Measurements from ENCODE around the gene SMARCA5. TPM values are rescaled to one million over a fixed set of nuclear protein-coding genes. Genes with fewer than 3 reads are reported as not detected.
"Not testable (repeated sequence)": the region's sequence is repeated elsewhere in the genome, so short reads cannot be mapped to it uniquely, and the experiment has no call there.

Gene SMARCA5
- total and polyA plus RNA-seq, 3 experiments from 2014 or later, result 36.3 to 64.5 (median 63.4) TPM

DNA sequence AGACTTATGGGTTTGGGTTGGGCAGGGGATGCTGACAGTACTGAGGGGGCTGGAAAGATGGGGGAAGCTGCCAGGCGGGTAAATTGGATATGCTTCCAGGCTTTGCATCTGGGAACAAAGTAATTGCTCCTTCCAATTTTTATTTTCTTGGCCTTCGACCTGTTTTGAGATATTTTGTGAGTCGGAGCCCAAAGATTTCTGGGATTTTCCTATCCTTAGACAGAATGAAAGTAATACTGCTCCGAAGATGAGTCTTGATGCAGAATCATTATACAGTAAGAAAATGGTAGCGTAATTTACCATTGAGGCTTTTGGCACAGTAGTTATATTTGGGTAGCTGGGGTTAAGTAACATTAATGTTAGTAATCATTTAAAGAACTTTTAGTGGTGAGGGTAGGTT is 1.4 kb downstream of the SMARCA5 start:
- no peak for DNase-seq
- Mint-ChIP-seq H3K4me1 (peaks cover 53 to 62% (median 58%) of the 10 kb centered on the region in 3 donors), H3K27ac (peak overlapping the region; percentile 88 to 100 (median 100)), H3K27me3 (peaks cover 0 to 3% of the 10 kb centered on the region in 2 donors), H3K36me3 (peaks cover 5 to 59% (median 11%) of the 10 kb centered on the region in 3 donors), H3K4me3 (peak overlapping the region; percentile 99 to 100 (median 99)), H3K9me3 (no peaks in the 10 kb centered on the region)
- H3K36me3 ChIP-seq (ENCODE audit: insufficient read depth, low read length), result no peaks in the 10 kb centered on the region
- CTCF ChIA-PET, result interaction anchor here (1.4 kb wide), 1 partner anchor 44 kb away, joined by 7 read pairs; no protein-coding TSS in a partner anchor
- no peaks in the 10 kb centered on the region for H3K27me3 ChIP-seq (ENCODE audit: insufficient read depth, low read length, poor library complexity, severe bottlenecking)
- H3K4me1 ChIP-seq (ENCODE audit: insufficient read depth, low read length), result peaks cover 47% of the 10 kb centered on the region
- peak overlapping the region; percentile 91 for H3K4me3 ChIP-seq (ENCODE audit: low read length)
- peak overlapping the region; percentile 98 for H3K27ac ChIP-seq (ENCODE audit: low read depth, low read length)
- POLR2A ChIA-PET, result interaction anchor here (2.3 kb wide), 1 partner anchor 44 kb away, joined by 11 read pairs; no protein-coding TSS in a partner anchor
- no peaks in the 10 kb centered on the region for H3K9me3 ChIP-seq (ENCODE audit: low read length)

DNA sequence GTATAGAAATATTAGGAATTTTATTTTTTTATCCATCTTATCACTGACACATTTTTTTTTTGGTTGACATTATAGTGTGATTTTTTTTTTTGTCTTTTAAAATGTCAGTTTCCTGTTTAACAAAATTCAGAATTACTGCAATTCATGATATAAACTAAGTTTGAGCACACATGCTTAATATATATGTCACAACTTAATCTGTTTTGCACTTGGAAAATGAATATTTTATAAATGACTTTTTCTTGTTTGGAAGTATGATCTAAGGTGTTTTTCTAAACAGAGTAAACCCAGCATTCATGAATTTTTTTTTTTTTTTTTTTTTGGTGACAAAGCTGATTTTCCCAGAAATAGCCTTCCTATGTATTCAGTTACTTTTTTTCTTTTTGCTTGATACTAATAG is 2.4 kb downstream of the SMARCA5 start:
- H3K36me3 Mint-ChIP-seq, result peaks cover 5 to 69% (median 11%) of the 10 kb centered on the region in 3 donors
- peaks cover 9% of the 10 kb centered on the region for H3K36me3 ChIP-seq (ENCODE audit: insufficient read depth, low read length)
- peaks cover 0 to 3% of the 10 kb centered on the region in 2 donors for H3K27me3 Mint-ChIP-seq
- H3K4me3 Mint-ChIP-seq, result peak overlapping the region; percentile 99 to 100 (median 99)
- H3K27ac Mint-ChIP-seq, result peak overlapping the region; percentile 43 to 100 (median 74)
- no peak for DNase-seq
- H3K4me1 ChIP-seq (ENCODE audit: insufficient read depth, low read length), result peaks cover 48% of the 10 kb centered on the region
- ChIA-PET POLR2A (no interaction called here), CTCF (interaction anchor here (1.0 kb wide), 1 partner anchor 43 kb away, joined by 3 read pairs; no protein-coding TSS in a partner anchor)
- no peak overlapping the region for H3K27ac ChIP-seq (ENCODE audit: low read depth, low read length)
- no peaks in the 10 kb centered on the region for H3K27me3 ChIP-seq (ENCODE audit: insufficient read depth, low read length, poor library complexity, severe bottlenecking)
- no peaks in the 10 kb centered on the region for H3K9me3 ChIP-seq (ENCODE audit: low read length)
- no peaks in the 10 kb centered on the region for H3K9me3 Mint-ChIP-seq
- H3K4me1 Mint-ChIP-seq, result peaks cover 60 to 72% (median 68%) of the 10 kb centered on the region in 3 donors
- H3K4me3 ChIP-seq (ENCODE audit: low read length), result peak overlapping the region; percentile 9

DNA sequence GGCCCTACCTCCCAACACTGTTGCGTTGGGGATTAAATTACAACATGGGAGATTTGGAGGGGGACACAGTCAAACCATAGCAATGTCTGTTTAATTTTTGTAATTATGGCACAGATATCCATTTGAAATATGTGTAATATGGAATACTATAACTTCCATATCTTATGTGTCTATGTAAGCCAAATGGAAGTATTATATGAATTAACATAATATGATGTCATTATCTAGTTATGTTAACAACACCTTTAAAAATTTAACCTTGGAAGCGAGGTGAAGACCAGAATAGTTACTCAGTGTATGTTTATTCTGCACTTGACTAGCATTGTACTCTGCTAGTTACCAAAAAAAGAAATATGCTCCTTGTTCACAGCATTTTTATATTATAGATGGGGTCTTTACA is 4.3 kb downstream of the SMARCA5 start:
- no peak overlapping the region for H3K27ac ChIP-seq (ENCODE audit: low read depth, low read length)
- Mint-ChIP-seq H3K36me3 (peaks cover 5 to 84% (median 19%) of the 10 kb centered on the region in 3 donors), H3K27ac (peak overlapping the region in 4 of 8 donors; percentile 11 to 100 (median 21)), H3K9me3 (no peaks in the 10 kb centered on the region), H3K4me3 (peak overlapping the region in 3 of 7 donors; percentile 3 to 100 (median 37)), H3K4me1 (peaks cover 71 to 83% (median 81%) of the 10 kb centered on the region in 3 donors), H3K27me3 (peaks cover 0 to 3% of the 10 kb centered on the region in 2 donors)
- H3K9me3 ChIP-seq (ENCODE audit: low read length), result no peaks in the 10 kb centered on the region
- peaks cover 15% of the 10 kb centered on the region for H3K36me3 ChIP-seq (ENCODE audit: insufficient read depth, low read length)
- peaks cover 45% of the 10 kb centered on the region for H3K4me1 ChIP-seq (ENCODE audit: insufficient read depth, low read length)
- POLR2A ChIA-PET, result no interaction called here
- H3K27me3 ChIP-seq (ENCODE audit: insufficient read depth, low read length, poor library complexity, severe bottlenecking), result no peaks in the 10 kb centered on the region
- CTCF ChIA-PET, result no interaction called here
- no peak overlapping the region for H3K4me3 ChIP-seq (ENCODE audit: low read length)
- DNase-seq, result no peak

DNA sequence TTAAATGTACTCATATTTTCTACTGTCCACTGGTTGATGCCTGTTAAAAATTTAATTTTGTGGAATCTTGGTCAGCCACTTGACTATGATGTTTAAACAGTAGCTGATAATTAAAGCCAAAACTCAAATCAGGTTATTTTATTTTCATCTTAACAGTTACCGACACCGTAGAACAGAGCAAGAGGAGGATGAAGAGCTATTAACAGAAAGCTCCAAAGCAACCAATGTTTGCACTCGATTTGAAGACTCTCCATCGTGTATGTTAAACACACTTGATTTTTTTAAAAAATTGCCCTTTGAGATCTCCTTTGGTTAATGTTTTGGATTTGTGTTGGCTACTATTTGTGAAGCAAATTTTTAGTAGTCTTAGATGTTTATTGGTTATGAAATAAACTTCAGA is 10.7 kb downstream of the SMARCA5 start:
- Histone ChIP-seq H3K36me3 (ENCODE audit: insufficient read depth, low read length) (peaks cover 40% of the 10 kb centered on the region), H3K27ac (ENCODE audit: low read depth, low read length) (no peak overlapping the region), H3K4me1 (ENCODE audit: insufficient read depth, low read length) (peaks cover 7% of the 10 kb centered on the region), H3K4me3 (ENCODE audit: low read length) (no peak overlapping the region), H3K9me3 (ENCODE audit: low read length) (no peaks in the 10 kb centered on the region), H3K27me3 (ENCODE audit: insufficient read depth, low read length, poor library complexity, severe bottlenecking) (no peaks in the 10 kb centered on the region)
- Mint-ChIP-seq H3K4me1 (peaks cover 45 to 69% (median 65%) of the 10 kb centered on the region in 3 donors), H3K27me3 (no peaks in the 10 kb centered on the region), H3K4me3 (no peak overlapping the region), H3K9me3 (no peaks in the 10 kb centered on the region), H3K36me3 (peaks cover 9 to 89% (median 24%) of the 10 kb centered on the region in 3 donors), H3K27ac (no peak overlapping the region)
- DNase-seq, result no peak
- ChIA-PET POLR2A (no interaction called here), CTCF (no interaction called here)

DNA sequence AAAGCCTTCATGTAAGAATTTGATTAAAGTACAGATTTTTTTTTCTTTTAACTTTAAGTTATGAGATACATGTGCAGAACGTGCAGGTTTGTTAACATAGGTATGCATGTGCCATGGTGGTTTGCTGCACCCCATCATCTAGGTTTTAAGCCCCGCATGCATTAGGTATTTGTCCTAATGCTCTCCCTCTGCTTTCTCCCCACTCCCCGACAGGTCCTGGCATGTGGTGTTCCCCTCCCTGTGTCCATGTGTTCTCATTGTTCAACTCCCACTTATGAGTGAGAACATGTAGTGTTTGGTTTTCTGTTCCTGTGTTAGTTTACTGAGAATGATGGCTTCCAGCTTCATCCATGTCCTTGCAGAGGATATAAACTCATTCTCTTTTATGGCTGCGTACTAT is 14.5 kb downstream of the SMARCA5 start:
- H3K27ac Mint-ChIP-seq; POLR2A ChIA-PET; H3K27me3 ChIP-seq (ENCODE audit: insufficient read depth, low read length, poor library complexity, severe bottlenecking); DNase-seq; H3K27ac ChIP-seq (ENCODE audit: low read depth, low read length); H3K4me3 ChIP-seq (ENCODE audit: low read length); H3K4me1 ChIP-seq (ENCODE audit: insufficient read depth, low read length); H3K9me3 Mint-ChIP-seq; H3K27me3 Mint-ChIP-seq; H3K4me3 Mint-ChIP-seq; H3K9me3 ChIP-seq (ENCODE audit: low read length): not testable (repeated sequence)
- peaks cover 41% of the 10 kb centered on the region for H3K36me3 ChIP-seq (ENCODE audit: insufficient read depth, low read length)
- CTCF ChIA-PET, result interaction anchor here (1.9 kb wide), 1 partner anchor 31 kb away, joined by 5 read pairs; no protein-coding TSS in a partner anchor
- Mint-ChIP-seq H3K36me3 (peaks cover 20 to 89% (median 27%) of the 10 kb centered on the region in 3 donors), H3K4me1 (peaks cover 24 to 48% (median 41%) of the 10 kb centered on the region in 3 donors)

DNA sequence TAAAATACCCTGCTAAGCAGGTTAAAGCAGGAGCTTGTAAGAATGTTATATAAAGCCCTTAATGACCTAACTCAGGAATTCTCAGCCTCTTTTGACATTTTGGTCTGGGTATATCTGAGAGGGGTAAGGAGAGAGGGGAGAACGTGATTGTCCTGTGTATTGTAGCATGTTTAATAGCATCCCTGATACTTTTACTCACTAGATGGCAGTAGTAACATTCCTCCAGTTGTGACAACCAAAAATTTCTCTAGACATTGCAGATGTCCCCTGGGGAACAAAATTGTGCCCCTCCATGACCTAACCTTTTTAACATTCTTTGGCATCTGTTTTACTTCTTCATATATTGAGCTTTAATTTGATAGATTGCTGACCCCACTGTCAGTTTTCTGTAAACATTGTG is 17.9 kb downstream of the SMARCA5 start:
- Mint-ChIP-seq H3K36me3 (peaks cover 17 to 92% (median 38%) of the 10 kb centered on the region in 3 donors), H3K4me1 (peaks cover 12 to 32% (median 20%) of the 10 kb centered on the region in 3 donors)

DNA sequence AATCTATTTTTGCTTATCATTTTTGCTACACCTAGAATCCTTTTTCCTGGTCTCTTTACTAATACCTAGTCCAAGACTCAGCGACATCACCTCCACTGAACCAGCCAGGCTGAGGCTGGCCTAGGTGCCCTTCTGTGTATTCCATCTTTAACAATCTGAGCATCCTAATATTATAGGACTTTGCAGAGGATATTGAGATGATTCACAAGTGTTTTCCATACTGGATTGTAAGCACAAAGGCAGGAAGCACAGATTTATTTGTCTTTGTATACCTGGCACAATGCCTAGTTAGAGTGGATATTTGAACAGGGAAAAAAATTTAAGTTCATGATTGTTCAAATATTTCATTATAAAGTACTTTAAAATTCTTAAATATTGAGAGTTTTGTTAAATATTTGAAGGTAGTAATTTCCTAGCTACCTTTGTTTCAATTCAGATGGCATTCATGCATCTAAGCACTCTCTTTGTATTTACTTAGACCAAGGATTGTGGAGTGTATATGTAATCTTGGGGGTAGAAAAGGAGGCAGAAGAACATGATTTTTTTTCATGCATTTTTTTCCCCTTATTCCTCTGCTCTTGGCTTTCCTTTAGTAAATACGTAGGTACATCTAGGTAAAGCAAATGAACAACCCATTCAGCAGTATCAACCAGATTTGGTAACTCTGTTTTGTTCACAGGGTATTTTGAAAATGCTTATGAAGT is 18.4 kb downstream of the SMARCA5 start:
- H3K27ac ChIP-seq (ENCODE audit: low read depth, low read length), result no peak overlapping the region
- no peak overlapping the region for H3K4me3 Mint-ChIP-seq
- H3K27ac Mint-ChIP-seq, result peak overlapping the region in 2 of 8 donors; percentile 59 to 66
- peaks cover 63% of the 10 kb centered on the region for H3K36me3 ChIP-seq (ENCODE audit: insufficient read depth, low read length)
- H3K4me1 Mint-ChIP-seq, result peaks cover 12 to 29% (median 18%) of the 10 kb centered on the region in 3 donors
- peaks cover 16 to 92% (median 41%) of the 10 kb centered on the region in 3 donors for H3K36me3 Mint-ChIP-seq
- no peaks in the 10 kb centered on the region for H3K9me3 ChIP-seq (ENCODE audit: low read length)
- H3K9me3 Mint-ChIP-seq, result no peaks in the 10 kb centered on the region
- CTCF ChIA-PET, result interaction anchor here (1.3 kb wide), 1 partner anchor 18 kb away, joined by 3 read pairs; the partner anchor contains the start of gene SMARCA5
- no peaks in the 10 kb centered on the region for H3K27me3 Mint-ChIP-seq
- no peaks in the 10 kb centered on the region for H3K27me3 ChIP-seq (ENCODE audit: insufficient read depth, low read length, poor library complexity, severe bottlenecking)
- H3K4me3 ChIP-seq (ENCODE audit: low read length), result no peak overlapping the region
- POLR2A ChIA-PET, result no interaction called here
- DNase-seq, result no peak
- no peaks in the 10 kb centered on the region for H3K4me1 ChIP-seq (ENCODE audit: insufficient read depth, low read length)

More for the DNA sequence above, 17.9 kb downstream of the SMARCA5 start:
- Histone ChIP-seq H3K36me3 (ENCODE audit: insufficient read depth, low read length) (peaks cover 57% of the 10 kb centered on the region), H3K27ac (ENCODE audit: low read depth, low read length) (no peak overlapping the region), H3K4me1 (ENCODE audit: insufficient read depth, low read length) (no peaks in the 10 kb centered on the region), H3K27me3 (ENCODE audit: insufficient read depth, low read length, poor library complexity, severe bottlenecking) (no peaks in the 10 kb centered on the region), H3K9me3 (ENCODE audit: low read length) (no peaks in the 10 kb centered on the region), H3K4me3 (ENCODE audit: low read length) (no peak overlapping the region)
- no peak overlapping the region for H3K4me3 Mint-ChIP-seq
- no peak for DNase-seq
- no peaks in the 10 kb centered on the region for H3K27me3 Mint-ChIP-seq
- ChIA-PET CTCF (interaction anchor here (1.3 kb wide), 1 partner anchor 18 kb away, joined by 3 read pairs; the partner anchor contains the start of gene SMARCA5), POLR2A (no interaction called here)
- no peaks in the 10 kb centered on the region for H3K9me3 Mint-ChIP-seq
- peak overlapping the region in 4 of 8 donors; percentile 14 to 66 (median 38) for H3K27ac Mint-ChIP-seq

DNA sequence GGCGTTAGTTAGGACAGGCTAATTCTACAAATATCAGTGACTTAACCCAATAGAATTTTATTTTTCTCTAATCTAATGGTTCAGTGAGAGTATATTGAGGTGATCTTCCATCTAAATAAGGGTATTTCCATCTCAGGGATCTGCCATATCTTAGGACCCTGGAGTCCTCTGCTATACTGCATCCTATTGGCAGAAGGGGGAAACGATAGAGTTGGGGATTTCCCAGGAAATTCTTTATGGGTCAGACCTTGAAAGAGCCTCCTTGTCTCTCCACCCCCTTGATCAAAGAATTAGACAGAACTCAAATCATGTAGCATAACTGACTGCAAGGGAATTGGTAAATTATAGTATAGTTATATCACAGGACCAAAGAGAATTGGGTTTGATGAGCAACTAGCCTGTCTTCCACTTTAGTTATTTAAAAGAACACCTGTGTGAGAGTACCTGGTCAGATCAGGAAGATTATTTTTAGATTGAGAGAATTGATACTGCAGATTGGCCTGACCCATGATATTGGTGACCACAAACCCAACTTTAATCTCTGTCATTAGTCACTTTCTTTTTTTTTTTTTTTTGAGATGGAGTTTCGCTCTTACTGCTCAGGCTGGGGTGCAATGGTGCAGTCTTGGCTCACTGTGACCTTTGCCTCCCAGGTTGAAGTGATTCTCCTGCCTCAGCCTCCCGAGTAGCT is 25.6 kb downstream of the SMARCA5 start:
- CTCF ChIA-PET, result no interaction called here
- POLR2A ChIA-PET, result no interaction called here
- Histone ChIP-seq H3K9me3 (ENCODE audit: low read length) (no peaks in the 10 kb centered on the region), H3K4me1 (ENCODE audit: insufficient read depth, low read length) (no peaks in the 10 kb centered on the region), H3K27me3 (ENCODE audit: insufficient read depth, low read length, poor library complexity, severe bottlenecking) (no peaks in the 10 kb centered on the region), H3K27ac (ENCODE audit: low read depth, low read length) (no peak overlapping the region), H3K36me3 (ENCODE audit: insufficient read depth, low read length) (peaks cover 61% of the 10 kb centered on the region), H3K4me3 (ENCODE audit: low read length) (no peak overlapping the region)
- Mint-ChIP-seq H3K36me3 (peaks cover 0 to 89% (median 45%) of the 10 kb centered on the region in 3 donors), H3K27me3 (no peaks in the 10 kb centered on the region), H3K27ac (peak overlapping the region in 6 of 8 donors; percentile 44 to 87 (median 64)), H3K4me3 (no peak overlapping the region), H3K9me3 (no peaks in the 10 kb centered on the region), H3K4me1 (peaks cover 14 to 25% (median 20%) of the 10 kb centered on the region in 3 donors)
- DNase-seq, result no peak
